Kidney (tissue), 22 donors: ENCODE measurements around the gene TDRD12. TPM values are rescaled to one million over a fixed set of nuclear protein-coding genes. Genes with fewer than 3 reads are reported as not detected.
A peak's percentile ranks its signal among the peaks of the same experiment; 100 is the strongest.

Experiments
- DNase-seq, 5 donors: peaks; one replicate each; pipeline ENCODE4 v3.0.0-alpha.2; 2013 to 2020
- FAIRE-seq: peaks from 2 replicates; lab custom pipeline; 2012; peaks lifted over from hg19 to GRCh38; lab: Jason Lieb, UNC
- H3K27ac ChIP-seq, 2 donors: one replicate each; pipeline ENCODE4 v1.7.0; 2013; ENCODE audit warnings: low read depth in 2 of 2, low read length in 2 of 2, inconsistent platforms in 1 of 2
- H3K27me3 ChIP-seq: one replicate; pipeline ENCODE4 v1.7.1; 2013; ENCODE audit warnings: low read length, inconsistent platforms; ENCODE audit not compliant: control insufficient read depth, insufficient read depth
- H3K36me3 ChIP-seq, 3 donors: one replicate each; pipeline versions ENCODE4 v1.7.0 to v1.7.1; 2013; ENCODE audit warnings: low read length in 3 of 3, control low read depth in 1 of 3, inconsistent platforms in 1 of 3; ENCODE audit not compliant: insufficient read depth in 3 of 3, control insufficient read depth in 2 of 3
- H3K4me1 ChIP-seq, 3 donors: one replicate each; pipeline versions ENCODE4 v1.7.0 to v1.7.1; 2013; ENCODE audit warnings: low read length in 3 of 3, inconsistent platforms in 1 of 3, low read depth in 1 of 3; ENCODE audit not compliant: control insufficient read depth in 2 of 3, insufficient read depth in 2 of 3
- H3K4me3 ChIP-seq, 3 donors: one replicate each; pipeline versions ENCODE4 v1.7.0 to v1.8.1; 2013; ENCODE audit warnings: low read length in 3 of 3, control low read depth in 1 of 3, inconsistent platforms in 1 of 3
- H3K9ac ChIP-seq, 3 donors: one replicate each; pipeline versions ENCODE4 v1.7.0 to v1.7.1; 2013; ENCODE audit warnings: low read length in 3 of 3, control low read depth in 1 of 3, inconsistent platforms in 1 of 3
- H3K9me3 ChIP-seq, 3 donors: one replicate each; pipeline versions ENCODE4 v1.7.0 to v1.7.1; 2013; ENCODE audit warnings: low read length in 3 of 3, control low read depth in 1 of 3, inconsistent platforms in 1 of 3; ENCODE audit not compliant: control insufficient read depth in 2 of 3, insufficient read depth in 1 of 3
- CTCF ChIP-seq: IDR thresholded peaks from 3 replicates; pipeline ENCODE4 v1.5.1; 2012; ENCODE audit warnings: mild to moderate bottlenecking, moderate library complexity, borderline replicate concordance; ENCODE audit not compliant: insufficient read depth; ENCODE audit errors: extremely low read depth
- intact Hi-C: fragments of 100-400 bp; cut with DNase I; formaldehyde crosslinking; loops from one replicate; pipeline ENCODE4 v1.11.1; 2022
- long read RNA-seq, 10 donors: library from polyadenylated mRNA in 1 of 10; unstranded in 1 of 10; transcript quantifications; one replicate each; pipeline ENCODE4 v2.0.0 and lab custom pipeline, GENCODE V29; 2021 to 2026
- polyA plus RNA-seq: library from polyadenylated mRNA; stranded (reverse); fragments of 350-450 nt; fragmentation: Illumina TruSeq; extraction: RNeasy Lipid Tissue Mini Kit (QIAGEN cat#74804); gene quantifications from one replicate; pipeline ENCODE4 v1.2.3, GENCODE V29; 2014; ENCODE audit warnings: low read depth, low replicate concordance; ENCODE audit not compliant: insufficient read depth
- total RNA-seq: library from RNA; stranded (reverse); fragmentation: NEBNext Ultra II Directional; extraction: Animal tissue kit (Norgen Biotek cat#: 25700); gene quantifications from one replicate; pipeline ENCODE4 v1.2.1, GENCODE V29; 2021
- donor health status: control.
- donor health status: control.
- donor health status: control.
- donor health status: control.
- donor health status: control.
- donor health status: DM: yes; HTN: yes; CAD: no.
- donor health status: Normal renal cell carcinoma (clear cell type).

TDRD12 gene
- 0.38 TPM for total RNA-seq
- not detected for polyA plus RNA-seq
- long read RNA-seq, donor 1 = 0 reads
- long read RNA-seq, donor 2 = 0 reads
- long read RNA-seq, donor 3 = 0 reads
- long read RNA-seq, donor 4 = 0 reads
- long read RNA-seq, donor 5 = 0 reads
- long read RNA-seq, donor 6 = 0 reads
- long read RNA-seq, donor 7 = 0 reads
- long read RNA-seq, donor 8 = 0 reads
- long read RNA-seq, donor 9 = 0 reads
- long read RNA-seq, donor 10 = 0 reads

GRCh38 chr19:32719611-32720059 lies at the start of gene TDRD12:
Gene TDRD12, plus strand, starts transcription at chr19:32719767. Its CDS starts 306 bp downstream, at chr19:32720073.
- H3K27me3 ChIP-seq = no peaks in the 10 kb centered on the region
- FAIRE-seq (no peak), DNase-seq (peak in 1 of 5 donors; percentile 64)
- H3K4me3 ChIP-seq = no peak within 1 kb of the TSS
- no peak within 1 kb of the TSS for H3K9ac ChIP-seq
- H3K4me1 ChIP-seq = no peaks in the 10 kb centered on the region
- H3K27ac ChIP-seq = no peak within 1 kb of the TSS
- H3K36me3 ChIP-seq = no peaks in the 10 kb centered on the region
- H3K9me3 ChIP-seq = no peaks in the 10 kb centered on the region
- TF ChIP-seq CTCF = no peak
- intact Hi-C loops = no loop called here

GRCh38 chr19:32671883-32672593 lies 47.5 kb upstream of the TDRD12 start:
- H3K36me3 ChIP-seq = no peaks in the 10 kb centered on the region
- H3K27ac ChIP-seq = no peak overlapping the region
- no peak for TF ChIP-seq CTCF
- peaks cover 0 to 17% (median 0%) of the 10 kb centered on the region in 3 donors for H3K4me1 ChIP-seq
- DNase-seq = no peak
- no peaks in the 10 kb centered on the region for H3K9me3 ChIP-seq
- intact Hi-C loops = no loop called here
- H3K9ac ChIP-seq = no peak overlapping the region
- peaks cover 2% of the 10 kb centered on the region for H3K27me3 ChIP-seq
- FAIRE-seq = no peak
- H3K4me3 ChIP-seq = no peak overlapping the region

GRCh38 chr19:32672841-32673240 lies 46.7 kb upstream of the TDRD12 start:
- no peaks in the 10 kb centered on the region for H3K36me3 ChIP-seq
- H3K4me3 ChIP-seq = no peak overlapping the region
- no peaks in the 10 kb centered on the region for H3K9me3 ChIP-seq
- DNase-seq (no peak), FAIRE-seq (no peak)
- intact Hi-C loops = no loop called here
- H3K27me3 ChIP-seq = peaks cover 6% of the 10 kb centered on the region
- peaks cover 0 to 17% (median 0%) of the 10 kb centered on the region in 3 donors for H3K4me1 ChIP-seq
- TF ChIP-seq CTCF = no peak
- H3K9ac ChIP-seq = no peak overlapping the region
- no peak overlapping the region for H3K27ac ChIP-seq
